Measurements from ENCODE around the gene HIP1R.
A peak's percentile ranks its signal among the peaks of the same experiment; 100 is the strongest.

The HIP1R gene

GRCh38 chr12:122841544-122842321, 6.5 kb downstream of the HIP1R start:
- ChIA-PET CTCF (interaction anchor here (0.5 to 1.1 kb wide), 2 partner anchors 18 to 48 kb away, joined by 3 to 4 read pairs; no protein-coding TSS in a partner anchor), POLR2A (interaction anchor here (1.0 to 1.2 kb wide), 2 partner anchors 67 to 133 kb away, joined by 3 to 4 read pairs; partner anchors contain the start of gene CCDC62)
- Histone ChIP-seq H3K9me3 (ENCODE audit: control insufficient read depth, insufficient read depth, low read depth, low read length) (no peaks in the 10 kb centered on the region), H3K4me1 (ENCODE audit: control insufficient read depth, insufficient read depth, low read length) (peaks cover 13% of the 10 kb centered on the region), H3K4me3 (ENCODE audit: low read depth, low read length) (no peak overlapping the region), H3K36me3 (ENCODE audit: control insufficient read depth in 2 of 2, insufficient read depth in 1 of 2, low read length in 2 of 2) (peaks cover 0 to 7% of the 10 kb centered on the region in 2 experiments; a peak in 1 of 3 replicates), H3K27ac (ENCODE audit: extremely low read depth, low read depth, low read length) (no peak overlapping the region)
- TF ChIP-seq ZNF623 (tag by site-specific recombination; IDR thresholded peaks at IDR 0.05) = no peak
- no peak for TF ChIP-seq PRDM6 (tag by site-specific recombination; IDR thresholded peaks at IDR 0.05)
- TF ChIP-seq ZNF629 (tag by site-specific recombination; IDR thresholded peaks at IDR 0.05) = peak; percentile 86
- peak; percentile 50; the same call in 1 of the 2 replicates for TF ChIP-seq ZNF341 (tag by site-specific recombination; IDR thresholded peaks at IDR 0.05; ENCODE audit: low read depth)
- TF ChIP-seq, protein P1, sequence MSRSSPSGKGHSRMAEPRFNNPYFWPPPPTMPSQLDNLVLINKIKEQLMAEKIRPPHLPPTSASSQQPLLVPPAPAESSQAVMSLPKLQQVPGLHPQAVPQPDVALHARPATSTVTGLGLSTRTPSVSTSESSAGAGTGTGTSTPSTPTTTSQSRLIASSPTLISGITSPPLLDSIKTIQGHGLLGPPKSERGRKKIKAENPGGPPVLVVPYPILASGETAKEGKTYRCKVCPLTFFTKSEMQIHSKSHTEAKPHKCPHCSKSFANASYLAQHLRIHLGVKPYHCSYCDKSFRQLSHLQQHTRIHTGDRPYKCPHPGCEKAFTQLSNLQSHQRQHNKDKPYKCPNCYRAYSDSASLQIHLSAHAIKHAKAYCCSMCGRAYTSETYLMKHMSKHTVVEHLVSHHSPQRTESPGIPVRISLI (tag by site-specific recombination; IDR thresholded peaks at IDR 0.05) = peak; percentile 81
- TF ChIP-seq, protein P2, sequence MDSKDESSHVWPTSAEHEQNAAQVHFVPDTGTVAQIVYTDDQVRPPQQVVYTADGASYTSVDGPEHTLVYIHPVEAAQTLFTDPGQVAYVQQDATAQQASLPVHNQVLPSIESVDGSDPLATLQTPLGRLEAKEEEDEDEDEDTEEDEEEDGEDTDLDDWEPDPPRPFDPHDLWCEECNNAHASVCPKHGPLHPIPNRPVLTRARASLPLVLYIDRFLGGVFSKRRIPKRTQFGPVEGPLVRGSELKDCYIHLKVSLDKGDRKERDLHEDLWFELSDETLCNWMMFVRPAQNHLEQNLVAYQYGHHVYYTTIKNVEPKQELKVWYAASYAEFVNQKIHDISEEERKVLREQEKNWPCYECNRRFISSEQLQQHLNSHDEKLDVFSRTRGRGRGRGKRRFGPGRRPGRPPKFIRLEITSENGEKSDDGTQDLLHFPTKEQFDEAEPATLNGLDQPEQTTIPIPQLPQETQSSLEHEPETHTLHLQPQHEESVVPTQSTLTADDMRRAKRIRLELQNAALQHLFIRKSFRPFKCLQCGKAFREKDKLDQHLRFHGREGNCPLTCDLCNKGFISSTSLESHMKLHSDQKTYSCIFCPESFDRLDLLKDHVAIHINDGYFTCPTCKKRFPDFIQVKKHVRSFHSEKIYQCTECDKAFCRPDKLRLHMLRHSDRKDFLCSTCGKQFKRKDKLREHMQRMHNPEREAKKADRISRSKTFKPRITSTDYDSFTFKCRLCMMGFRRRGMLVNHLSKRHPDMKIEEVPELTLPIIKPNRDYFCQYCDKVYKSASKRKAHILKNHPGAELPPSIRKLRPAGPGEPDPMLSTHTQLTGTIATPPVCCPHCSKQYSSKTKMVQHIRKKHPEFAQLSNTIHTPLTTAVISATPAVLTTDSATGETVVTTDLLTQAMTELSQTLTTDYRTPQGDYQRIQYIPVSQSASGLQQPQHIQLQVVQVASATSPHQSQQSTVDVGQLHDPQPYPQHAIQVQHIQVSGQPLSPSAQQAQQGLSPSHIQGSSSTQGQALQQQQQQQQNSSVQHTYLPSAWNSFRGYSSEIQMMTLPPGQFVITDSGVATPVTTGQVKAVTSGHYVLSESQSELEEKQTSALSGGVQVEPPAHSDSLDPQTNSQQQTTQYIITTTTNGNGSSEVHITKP (tag by site-specific recombination; IDR thresholded peaks at IDR 0.05) = peak; percentile 71
- no peak for TF ChIP-seq YY2 (tag by site-specific recombination; IDR thresholded peaks at IDR 0.05)
- 0 out of 2 replicates have a peak, but pooled peaks have one; percentile 18 for TF ChIP-seq ZNF394 (tag by site-specific recombination; IDR thresholded peaks at IDR 0.05; ENCODE audit: borderline replicate concordance)
- peak; percentile 34; the same call in 1 of the 2 replicates for TF ChIP-seq ZNF335 (tag by site-specific recombination; conservative IDR thresholded peaks at IDR 0.05)
- no peak for TF ChIP-seq ZNF416 (tag by site-specific recombination; IDR thresholded peaks at IDR 0.05)
- TF ChIP-seq ZNF366 (tag by site-specific recombination; conservative IDR thresholded peaks at IDR 0.05) = peak; percentile 79
- peak; percentile 35; the same call in 1 of the 2 replicates for TF ChIP-seq ZBTB21 (tag by site-specific recombination; IDR thresholded peaks at IDR 0.05)
- TF ChIP-seq ATF2 (tag by site-specific recombination; IDR thresholded peaks at IDR 0.05; ENCODE audit: low read depth) = peak; percentile 53
- TF ChIP-seq ZBTB20 (tag by site-specific recombination; IDR thresholded peaks at IDR 0.05) = peak; percentile 45; the same call in 1 of the 2 replicates
- 0 out of 2 replicates have a peak, but pooled peaks have one; percentile 57 for TF ChIP-seq SP7 (tag by site-specific recombination; IDR thresholded peaks at IDR 0.05)
- TF ChIP-seq ZBTB48 (tag by site-specific recombination; IDR thresholded peaks at IDR 0.05) = 0 out of 2 replicates have a peak, but pooled peaks have one; percentile 8
- 0 out of 2 replicates have a peak, but pooled peaks have one; percentile 31 for TF ChIP-seq ZNF324 (tag by site-specific recombination; IDR thresholded peaks at IDR 0.05)
- no peak for TF ChIP-seq ZNF501 (tag by site-specific recombination; IDR thresholded peaks at IDR 0.05)

All from HEK293 (cell line).